ENCODE data around the gene TFEC.

TFEC gene

GRCh38 chr7:115888981-115889668, 141.4 kb downstream of the TFEC start:
- no peak for TF ChIP-seq CREB1 (IDR thresholded peaks at IDR 0.05; ENCODE audit: low read depth)
- TF ChIP-seq, protein P1, sequence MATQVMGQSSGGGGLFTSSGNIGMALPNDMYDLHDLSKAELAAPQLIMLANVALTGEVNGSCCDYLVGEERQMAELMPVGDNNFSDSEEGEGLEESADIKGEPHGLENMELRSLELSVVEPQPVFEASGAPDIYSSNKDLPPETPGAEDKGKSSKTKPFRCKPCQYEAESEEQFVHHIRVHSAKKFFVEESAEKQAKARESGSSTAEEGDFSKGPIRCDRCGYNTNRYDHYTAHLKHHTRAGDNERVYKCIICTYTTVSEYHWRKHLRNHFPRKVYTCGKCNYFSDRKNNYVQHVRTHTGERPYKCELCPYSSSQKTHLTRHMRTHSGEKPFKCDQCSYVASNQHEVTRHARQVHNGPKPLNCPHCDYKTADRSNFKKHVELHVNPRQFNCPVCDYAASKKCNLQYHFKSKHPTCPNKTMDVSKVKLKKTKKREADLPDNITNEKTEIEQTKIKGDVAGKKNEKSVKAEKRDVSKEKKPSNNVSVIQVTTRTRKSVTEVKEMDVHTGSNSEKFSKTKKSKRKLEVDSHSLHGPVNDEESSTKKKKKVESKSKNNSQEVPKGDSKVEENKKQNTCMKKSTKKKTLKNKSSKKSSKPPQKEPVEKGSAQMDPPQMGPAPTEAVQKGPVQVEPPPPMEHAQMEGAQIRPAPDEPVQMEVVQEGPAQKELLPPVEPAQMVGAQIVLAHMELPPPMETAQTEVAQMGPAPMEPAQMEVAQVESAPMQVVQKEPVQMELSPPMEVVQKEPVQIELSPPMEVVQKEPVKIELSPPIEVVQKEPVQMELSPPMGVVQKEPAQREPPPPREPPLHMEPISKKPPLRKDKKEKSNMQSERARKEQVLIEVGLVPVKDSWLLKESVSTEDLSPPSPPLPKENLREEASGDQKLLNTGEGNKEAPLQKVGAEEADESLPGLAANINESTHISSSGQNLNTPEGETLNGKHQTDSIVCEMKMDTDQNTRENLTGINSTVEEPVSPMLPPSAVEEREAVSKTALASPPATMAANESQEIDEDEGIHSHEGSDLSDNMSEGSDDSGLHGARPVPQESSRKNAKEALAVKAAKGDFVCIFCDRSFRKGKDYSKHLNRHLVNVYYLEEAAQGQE (IDR thresholded peaks at IDR 0.05; ENCODE audit: low read depth) = no peak
- TF ChIP-seq TAF1 (IDR thresholded peaks at IDR 0.05; ENCODE audit: low read depth) = no peak
- no peak for TF ChIP-seq NFIC (IDR thresholded peaks at IDR 0.05)
- TF ChIP-seq RAD21 (IDR thresholded peaks at IDR 0.05; ENCODE audit: low read depth) = no peak
- no peak for TF ChIP-seq EGR1 (IDR thresholded peaks at IDR 0.05)
- TF ChIP-seq EP300 (IDR thresholded peaks at IDR 0.05; ENCODE audit: borderline replicate concordance) = no peak
- no peak for TF ChIP-seq YY1 (IDR thresholded peaks at IDR 0.05; ENCODE audit: low read depth)
- no peak for TF ChIP-seq FOXM1 (IDR thresholded peaks at IDR 0.05; ENCODE audit: borderline replicate concordance, low read depth)

- no peak for TF ChIP-seq TCF12 (IDR thresholded peaks at IDR 0.05; ENCODE audit: low read depth)
Observed at GRCh38 chr7:115885550-115885949, 145.0 kb downstream of the TFEC start.

Data from Ishikawa (cell line).